Smooth muscle cell (in vitro differentiated cells): ENCODE data around the gene LRRC32. TPM values are rescaled to one million over a fixed set of nuclear protein-coding genes. Genes with fewer than 3 reads are reported as not detected.
A peak's percentile ranks its signal among the peaks of the same experiment; 100 is the strongest.

ENCODE experiments used
- DNase-seq: peaks from one replicate; lab custom pipeline; 2025; ENCODE audit not compliant: unreplicated experiment; lab: John Stamatoyannopoulos, UW
- H2AFZ ChIP-seq: fragments of 200-600 bp; sonication (generic); 2 replicates; pipeline ENCODE4 v1.6.0; 2016; ENCODE audit warnings: antibody characterized with exemption, low read depth, mild to moderate bottlenecking
- H3F3A ChIP-seq: fragments of 200-600 bp; sonication (generic); 2 replicates; pipeline ENCODE4 v1.6.0; 2017; ENCODE audit warnings: antibody characterized with exemption, low read depth
- H3K27ac ChIP-seq: fragments of 200-600 bp; sonication (generic); 2 replicates; pipeline ENCODE4 v1.5.1; 2016; ENCODE audit warnings: low read depth, mild to moderate bottlenecking
- H3K27me3 ChIP-seq: fragments of 200-600 bp; sonication (generic); 2 replicates; pipeline ENCODE4 v1.6.1; 2016; ENCODE audit warnings: low read depth, mild to moderate bottlenecking
- H3K36me3 ChIP-seq: fragments of 200-600 bp; sonication (generic); 2 replicates; pipeline ENCODE4 v1.5.1; 2016; ENCODE audit warnings: low read depth
- H3K4me1 ChIP-seq: fragments of 200-600 bp; sonication (generic); 2 replicates; pipeline ENCODE4 v1.5.1; 2016; ENCODE audit warnings: low read depth
- H3K4me2 ChIP-seq: fragments of 200-600 bp; sonication (generic); 2 replicates; pipeline ENCODE4 v1.6.0; 2016; ENCODE audit warnings: mild to moderate bottlenecking
- H3K4me3 ChIP-seq: fragments of 200-600 bp; sonication (generic); 2 replicates; pipeline ENCODE4 v1.5.1; 2016; ENCODE audit warnings: mild to moderate bottlenecking
- H3K79me2 ChIP-seq: fragments of 200-600 bp; sonication (generic); 2 replicates; pipeline ENCODE4 v1.6.0; 2016; ENCODE audit warnings: low read depth, mild to moderate bottlenecking
- H3K9ac ChIP-seq: fragments of 200-600 bp; sonication (generic); 2 replicates; pipeline ENCODE4 v1.6.0; 2016; ENCODE audit warnings: low read depth
- H3K9me3 ChIP-seq: fragments of 200-600 bp; sonication (generic); replicated peaks from 2 replicates; pipeline ENCODE4 v1.5.1; 2016; ENCODE audit warnings: low read depth
- H4K20me1 ChIP-seq: fragments of 200-600 bp; sonication (generic); 2 replicates; pipeline ENCODE4 v1.6.0; 2016; ENCODE audit warnings: low read depth
- CTCF ChIP-seq: fragments of 200-600 bp; sonication (generic); IDR thresholded peaks from 2 replicates; pipeline ENCODE4 v1.5.1; 2017; ENCODE audit warnings: borderline replicate concordance, mild to moderate bottlenecking, antibody characterized with exemption; ENCODE audit not compliant: insufficient read depth, poor library complexity, severe bottlenecking
- WGBS: methylation state at CpG from one replicate; pipeline ENCODE4 v1.1.7; 2016; ENCODE audit warnings: low lambda C conversion rate; 5-methylcytosine and 5-hydroxymethylcytosine counted together
- polyA plus RNA-seq: library from polyadenylated mRNA; unstranded; fragments of >200 nt; fragmentation: Nextera tagmentation; extraction: Ambion mirVana; gene quantifications from 2 replicates; pipeline ENCODE4 v1.2.1, GENCODE V29; 2016
- total RNA-seq: library from RNA; depleted of rRNA; stranded (reverse); fragments of >200 nt; gene quantifications from 2 replicates; pipeline ENCODE4 v1.2.3, GENCODE V29; 2014

The LRRC32 gene
- total and polyA plus RNA-seq, 2 experiments from 2014 or later, result 171 to 444 TPM

GRCh38 chr11:76672431-76673175 lies 2.1 kb upstream of the LRRC32 start:
- no peak overlapping the region for H3K9ac ChIP-seq
- no peaks in the 10 kb centered on the region for H3K9me3 ChIP-seq
- no peak for TF ChIP-seq CTCF
- H3K27me3 ChIP-seq, result no peaks in the 10 kb centered on the region
- no peak for DNase-seq
- WGBS, result 89% methylated on average over 14 of the region's 14 CpGs
- no peak overlapping the region for H2AFZ ChIP-seq
- no peaks in the 10 kb centered on the region for H3K36me3 ChIP-seq
- no peak overlapping the region for H3K4me3 ChIP-seq
- peaks cover 21% of the 10 kb centered on the region for H4K20me1 ChIP-seq
- no peak overlapping the region for H3K27ac ChIP-seq
- H3K4me1 ChIP-seq, result no peaks in the 10 kb centered on the region
- peaks cover 22% of the 10 kb centered on the region for H3K79me2 ChIP-seq
- H3K4me2 ChIP-seq, result no peak overlapping the region
- H3F3A ChIP-seq, result peaks cover 7% of the 10 kb centered on the region

- Histone ChIP-seq H3K4me3 (no peak overlapping the region), H3K9ac (no peak overlapping the region), H3F3A (peaks cover 2% of the 10 kb centered on the region), H3K4me1 (no peaks in the 10 kb centered on the region), H3K4me2 (no peak overlapping the region), H3K36me3 (no peaks in the 10 kb centered on the region), H4K20me1 (peaks cover 30% of the 10 kb centered on the region), H3K27me3 (no peaks in the 10 kb centered on the region), H3K9me3 (no peaks in the 10 kb centered on the region), H3K79me2 (peaks cover 30% of the 10 kb centered on the region), H3K27ac (no peak overlapping the region), H2AFZ (no peak overlapping the region)
- DNase-seq, result no peak
- WGBS, result 98% methylated on average over 5 of the region's 5 CpGs
- TF ChIP-seq CTCF, result no peak
These were observed 1.2 kb upstream of the LRRC32 start for GRCh38 chr11:76671626-76672309.

- Histone ChIP-seq H3K27ac (no peak overlapping the region), H3K4me3 (peak overlapping the region; percentile 58), H4K20me1 (peaks cover 35% of the 10 kb centered on the region), H2AFZ (no peak overlapping the region), H3K36me3 (no peaks in the 10 kb centered on the region), H3K4me2 (peak overlapping the region; percentile 89), H3K79me2 (peaks cover 36% of the 10 kb centered on the region), H3K27me3 (no peaks in the 10 kb centered on the region), H3F3A (no peaks in the 10 kb centered on the region), H3K4me1 (no peaks in the 10 kb centered on the region), H3K9me3 (no peaks in the 10 kb centered on the region), H3K9ac (no peak overlapping the region)
- no peak for DNase-seq
- 33% methylated on average over 8 of the region's 8 CpGs for WGBS
- no peak for TF ChIP-seq CTCF
These were observed 668 bp upstream of the LRRC32 start for GRCh38 chr11:76671237-76671592.
